NB4 (cell line): ENCODE results near the gene TEKT1.
A peak's percentile ranks its signal among the peaks of the same experiment; 100 is the strongest.

Experiments
- DNase-seq: peaks from one replicate; pipeline ENCODE4 v3.0.0; 2010; ENCODE audit warnings: low read depth
- H3K4me3 ChIP-seq: one replicate; pipeline ENCODE4 v1.5.1; 2011; ENCODE audit warnings: mild to moderate bottlenecking, low read depth, low read length, moderate library complexity
- CTCF ChIP-seq: IDR thresholded peaks from one replicate; pipeline ENCODE4 v1.5.1; 2012; ENCODE audit warnings: low read depth, low read length
- MAX ChIP-seq: IDR thresholded peaks from 2 replicates; pipeline ENCODE4 v1.6.1; 2011; ENCODE audit warnings: low read depth, low read length
- MYC ChIP-seq: IDR thresholded peaks from 2 replicates; pipeline ENCODE4 v1.6.1; 2011; ENCODE audit warnings: low read depth, low read length
- POLR2A ChIP-seq: IDR thresholded peaks from 2 replicates; pipeline ENCODE4 v1.6.1; 2011; ENCODE audit warnings: mild to moderate bottlenecking; ENCODE audit not compliant: insufficient read length; ENCODE audit errors: extremely low read depth

Gene TEKT1

GRCh38 chr17:6796017-6796886 lies 35.3 kb downstream of the TEKT1 start:
- DNase-seq, result peak; percentile 48
- no peak for TF ChIP-seq CTCF
- no peak overlapping the region for H3K4me3 ChIP-seq

GRCh38 chr17:6793748-6794493 lies 37.6 kb downstream of the TEKT1 start:
- no peak for TF ChIP-seq MAX
- no peak for TF ChIP-seq CTCF
- no peak for TF ChIP-seq MYC
- no peak overlapping the region for H3K4me3 ChIP-seq
- DNase-seq, result no peak

GRCh38 chr17:6789146-6789545 lies 42.4 kb downstream of the TEKT1 start:
- no peak for DNase-seq
- TF ChIP-seq CTCF (no peak), MAX (no peak), MYC (no peak), POLR2A (no peak)
- no peak overlapping the region for H3K4me3 ChIP-seq

- TF ChIP-seq MAX, result no peak
- TF ChIP-seq MYC, result no peak
- no peak for TF ChIP-seq POLR2A
- no peak for TF ChIP-seq CTCF
- no peak overlapping the region for H3K4me3 ChIP-seq
Observed at GRCh38 chr17:6787081-6787693, 44.3 kb downstream of the TEKT1 start.

GRCh38 chr17:6786618-6787017 lies 44.9 kb downstream of the TEKT1 start:
- no peak for DNase-seq

More at GRCh38 chr17:6787081-6787693, 44.3 kb downstream of the TEKT1 start:
- no peak for DNase-seq

More at GRCh38 chr17:6786618-6787017, 44.9 kb downstream of the TEKT1 start:
- H3K4me3 ChIP-seq, result no peak overlapping the region
- no peak for TF ChIP-seq MAX
- TF ChIP-seq CTCF, result no peak
- TF ChIP-seq POLR2A, result no peak
- TF ChIP-seq MYC, result no peak
